Fibroblast of lung (primary cell): ENCODE results near the gene IRAK1.

Experiments used
- EZH2 ChIP-seq: IDR thresholded peaks from 2 replicates; pipeline ENCODE4 v1.5.1; 2012; ENCODE audit warnings: low read length, control low read depth, mild to moderate bottlenecking; ENCODE audit errors: missing control alignments
- TF ChIP-seq, protein P1 (sequence below), 2 donors: IDR thresholded peaks in 1 of 2; conservative IDR thresholded peaks in 1 of 2; 1 replicate in 1 of 2; 2 replicates in 1 of 2; pipeline ENCODE4 v1.5.1; 2011 to 2012; ENCODE audit warnings: low read length in 2 of 2, control low read depth in 1 of 2, inconsistent platforms in 1 of 2, low read depth in 1 of 2, mild to moderate bottlenecking in 1 of 2

DNA sequence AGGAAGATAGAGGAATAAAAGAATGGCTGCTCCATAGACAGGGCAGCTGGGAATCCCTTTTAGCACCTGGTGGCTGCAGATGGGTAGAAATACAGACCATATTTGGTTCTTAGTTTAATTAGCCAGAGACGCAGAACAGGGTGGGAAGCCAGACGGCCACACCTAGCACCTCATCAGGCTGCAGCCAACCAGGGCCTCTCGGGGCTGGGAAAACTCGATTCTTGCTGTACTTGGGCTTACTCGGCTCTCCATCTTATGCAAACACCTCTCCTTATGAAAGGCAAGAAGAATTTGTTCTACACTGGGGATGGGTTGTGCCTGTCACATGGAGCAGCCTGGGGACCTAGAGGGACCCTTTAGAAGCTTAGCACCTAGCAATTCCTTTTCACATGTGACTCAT is 19.7 kb downstream of the IRAK1 start:
- TF ChIP-seq, protein P1, sequence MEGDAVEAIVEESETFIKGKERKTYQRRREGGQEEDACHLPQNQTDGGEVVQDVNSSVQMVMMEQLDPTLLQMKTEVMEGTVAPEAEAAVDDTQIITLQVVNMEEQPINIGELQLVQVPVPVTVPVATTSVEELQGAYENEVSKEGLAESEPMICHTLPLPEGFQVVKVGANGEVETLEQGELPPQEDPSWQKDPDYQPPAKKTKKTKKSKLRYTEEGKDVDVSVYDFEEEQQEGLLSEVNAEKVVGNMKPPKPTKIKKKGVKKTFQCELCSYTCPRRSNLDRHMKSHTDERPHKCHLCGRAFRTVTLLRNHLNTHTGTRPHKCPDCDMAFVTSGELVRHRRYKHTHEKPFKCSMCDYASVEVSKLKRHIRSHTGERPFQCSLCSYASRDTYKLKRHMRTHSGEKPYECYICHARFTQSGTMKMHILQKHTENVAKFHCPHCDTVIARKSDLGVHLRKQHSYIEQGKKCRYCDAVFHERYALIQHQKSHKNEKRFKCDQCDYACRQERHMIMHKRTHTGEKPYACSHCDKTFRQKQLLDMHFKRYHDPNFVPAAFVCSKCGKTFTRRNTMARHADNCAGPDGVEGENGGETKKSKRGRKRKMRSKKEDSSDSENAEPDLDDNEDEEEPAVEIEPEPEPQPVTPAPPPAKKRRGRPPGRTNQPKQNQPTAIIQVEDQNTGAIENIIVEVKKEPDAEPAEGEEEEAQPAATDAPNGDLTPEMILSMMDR (conservative IDR thresholded peaks at IDR 0.05 in 1 of 2, IDR thresholded peaks at IDR 0.05 in 1 of 2; ENCODE audit: low read depth in 1 of 2, low read length in 2 of 2) = no peak
- no peak for TF ChIP-seq EZH2
